NCI-H146 treated with DMSO at 0.1 percent for 48 hours (cell line): ENCODE data around the gene PTPRG.

ENCODE experiments used
- DNase-seq: peaks from one replicate; lab custom pipeline; 2025; ENCODE audit not compliant: unreplicated experiment; lab: John Stamatoyannopoulos, UW

Gene PTPRG

DNA sequence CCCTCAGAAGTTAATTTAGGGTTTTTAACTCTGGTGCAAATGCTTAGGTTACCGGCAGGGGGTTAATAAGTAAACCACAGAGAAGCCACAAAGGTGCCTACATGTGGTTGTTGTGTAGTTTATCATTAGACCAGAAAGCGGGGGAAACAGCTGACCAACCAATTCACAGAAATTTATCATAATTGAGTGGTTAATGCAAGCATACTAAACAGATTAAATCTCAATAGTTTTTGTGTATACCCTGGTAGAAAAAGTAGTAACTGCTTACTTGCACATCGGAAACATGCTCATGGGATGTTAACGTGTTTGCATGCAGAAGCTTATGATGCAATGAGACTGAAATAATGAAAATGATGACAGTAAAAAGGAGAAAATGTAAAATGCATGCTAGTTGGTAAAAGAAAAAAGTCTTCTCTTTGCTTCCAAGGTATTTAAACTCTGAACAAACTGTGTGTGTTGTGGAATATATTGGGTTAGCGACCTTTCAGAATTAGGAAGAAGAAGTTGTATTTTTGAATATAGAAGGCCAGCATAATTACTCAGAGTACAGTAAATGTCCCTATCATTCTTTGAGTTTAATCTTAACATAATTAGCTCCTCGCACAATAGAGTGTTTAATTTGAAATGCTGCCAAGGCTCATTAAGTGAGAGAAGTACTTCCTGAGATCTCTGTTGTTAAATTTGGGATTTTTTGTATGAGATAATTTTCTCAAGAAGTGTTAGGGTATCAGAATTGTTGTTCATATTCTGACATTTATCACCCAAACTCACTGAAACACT lies 316.2 kb downstream of the PTPRG start:
- DNase-seq: peak; percentile 76

DNA sequence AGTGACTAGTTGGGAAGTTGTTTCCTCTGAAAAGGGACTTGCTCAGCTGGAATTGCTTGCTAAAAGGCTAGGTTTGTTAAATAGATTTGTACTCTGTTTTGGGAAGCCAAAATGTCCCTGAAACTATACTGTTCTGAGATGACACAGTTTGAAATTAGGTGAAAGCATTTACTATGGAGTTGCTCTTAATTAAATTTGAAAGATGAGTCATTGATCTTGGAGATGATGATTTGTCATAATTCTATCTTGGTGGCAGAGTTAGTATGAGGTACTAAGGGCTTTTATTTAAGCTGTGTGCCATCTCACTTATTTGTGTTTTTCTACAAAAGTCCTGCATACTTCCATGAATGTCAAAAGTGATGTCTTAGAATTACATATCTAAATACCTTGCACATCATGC lies 320.9 kb downstream of the PTPRG start:
- DNase-seq: no peak

DNA sequence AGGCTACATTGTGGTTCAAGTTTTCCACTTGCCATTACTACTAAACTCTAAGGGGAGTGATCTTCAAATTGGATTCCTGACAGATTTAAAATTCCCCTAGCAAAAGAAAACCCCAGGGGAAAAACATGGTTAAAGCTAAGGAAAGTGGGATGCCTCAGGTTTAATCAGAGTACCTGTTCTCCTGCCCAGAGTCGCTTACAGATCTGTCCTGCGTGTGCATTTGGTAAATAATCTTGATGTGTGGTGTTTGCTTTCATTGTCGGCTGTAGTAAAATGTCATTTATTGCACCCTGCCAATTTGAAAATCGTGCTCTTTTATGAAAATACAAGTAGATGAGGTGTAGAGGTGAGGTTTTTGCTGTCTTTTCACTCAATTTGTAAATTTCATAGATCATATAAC lies 323.4 kb downstream of the PTPRG start:
- DNase-seq: no peak

DNA sequence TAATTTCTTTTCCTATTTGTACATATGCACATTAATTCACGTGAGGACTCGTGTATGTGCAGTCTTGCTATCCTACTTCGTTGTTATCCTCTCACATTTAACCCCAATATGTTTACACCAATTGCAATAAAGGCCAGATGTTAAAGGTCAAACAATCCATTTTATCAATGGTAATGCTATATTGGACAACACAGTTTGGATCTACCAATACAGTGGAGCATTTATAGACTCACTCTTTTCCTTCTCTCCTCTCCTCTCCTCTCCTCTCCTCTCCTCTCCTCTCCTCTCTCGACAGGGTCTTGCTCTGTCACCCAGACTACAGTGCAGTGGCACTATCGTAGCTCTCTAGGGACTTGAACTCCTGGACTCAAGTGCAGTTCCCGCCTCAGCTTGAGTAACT lies 324.0 kb downstream of the PTPRG start:
- no peak for DNase-seq

DNA sequence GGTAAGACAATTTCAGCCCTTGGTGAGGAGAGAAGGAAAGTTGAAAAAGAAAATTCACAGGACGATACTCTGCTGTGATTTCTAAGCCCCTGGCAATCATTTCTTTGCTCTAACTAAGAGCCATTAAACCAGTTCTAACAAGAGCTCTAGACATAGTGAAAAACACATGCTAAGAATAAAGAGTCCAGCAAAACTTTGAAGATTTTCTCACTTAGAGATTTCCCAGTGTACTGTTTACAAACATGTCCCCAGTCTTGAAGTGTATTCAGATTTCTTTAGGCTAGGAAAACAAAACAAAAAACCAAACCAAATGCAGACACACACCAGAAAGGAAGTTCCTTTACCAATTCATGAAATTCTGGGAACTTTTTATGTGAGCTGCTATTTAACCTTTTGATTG lies 325.8 kb downstream of the PTPRG start:
- DNase-seq: no peak

DNA sequence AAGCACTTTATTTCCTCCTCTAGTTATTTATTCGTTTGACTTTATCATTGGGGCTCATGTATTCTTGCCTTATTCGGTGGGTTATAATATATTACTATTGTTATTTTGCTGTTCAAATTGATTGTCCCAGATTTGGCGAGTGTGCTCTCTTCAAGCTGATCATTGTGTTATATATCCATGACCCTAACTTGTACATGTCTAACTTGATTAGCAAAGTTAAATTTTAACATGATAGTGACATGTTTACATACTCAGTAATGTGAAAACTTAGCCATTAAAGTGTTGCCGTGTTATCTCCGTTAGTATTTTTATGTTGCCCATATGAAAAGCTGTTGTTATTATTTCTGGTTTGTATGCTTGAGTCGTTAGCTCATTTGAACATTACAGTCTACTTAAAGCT lies 327.9 kb downstream of the PTPRG start:
- no peak for DNase-seq

DNA sequence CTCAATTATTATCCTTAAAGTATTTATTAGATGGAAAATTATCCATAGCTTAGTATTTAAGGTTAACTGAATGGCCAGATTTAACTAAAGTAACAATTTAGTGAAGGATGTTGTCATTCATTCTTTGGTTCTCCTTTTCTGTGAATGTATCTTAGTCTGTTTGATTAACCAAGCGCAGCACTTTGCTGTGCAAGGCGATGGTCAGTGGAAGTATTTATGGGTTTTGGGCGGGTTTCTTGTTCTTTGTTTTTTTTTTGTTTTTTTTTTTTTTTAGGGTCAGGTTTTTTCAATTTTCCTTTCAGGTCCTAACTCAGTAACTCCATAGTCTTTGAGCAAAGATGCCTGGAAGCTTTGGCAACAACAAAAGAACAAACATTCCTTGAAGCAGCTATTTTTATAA lies 328.8 kb downstream of the PTPRG start:
- no peak for DNase-seq

DNA sequence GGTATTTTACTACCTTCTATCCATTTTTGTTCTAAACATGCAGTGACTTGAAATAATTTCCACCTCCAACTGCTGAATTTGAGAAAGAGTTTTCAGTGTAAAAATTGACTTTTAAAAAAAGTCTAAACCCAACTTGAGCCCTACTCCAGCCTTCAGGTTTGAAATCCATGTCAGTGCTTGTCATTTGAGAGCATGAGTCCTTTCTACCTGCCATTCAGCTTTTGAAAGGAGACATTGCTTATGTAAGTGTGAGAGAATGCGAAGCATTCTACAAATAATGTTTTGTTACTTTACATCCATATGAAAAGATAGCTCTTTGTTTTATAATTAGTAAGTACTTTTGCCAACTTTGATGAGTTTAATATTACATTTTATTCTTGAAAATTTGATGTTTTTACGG lies 329.2 kb downstream of the PTPRG start:
- DNase-seq: no peak

DNA sequence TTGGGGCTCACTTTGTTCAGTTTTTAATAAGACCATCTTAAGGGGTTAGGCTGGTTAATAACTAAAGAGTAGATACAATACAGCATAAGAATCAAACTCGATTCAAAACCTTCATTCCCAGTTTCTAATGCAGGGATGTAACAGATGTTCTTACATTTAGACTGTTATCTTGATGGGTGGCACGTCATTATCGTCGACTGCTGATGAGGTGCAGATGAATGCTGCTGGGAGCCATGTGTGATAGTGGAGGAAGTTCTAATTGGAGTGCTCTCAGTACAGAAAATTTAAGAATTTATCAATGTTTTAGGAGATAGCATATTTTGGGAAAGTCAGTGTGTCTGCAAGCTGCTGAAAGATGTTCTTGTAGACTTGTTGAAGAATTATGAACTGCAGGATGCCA lies 331.5 kb downstream of the PTPRG start:
- DNase-seq: no peak

DNA sequence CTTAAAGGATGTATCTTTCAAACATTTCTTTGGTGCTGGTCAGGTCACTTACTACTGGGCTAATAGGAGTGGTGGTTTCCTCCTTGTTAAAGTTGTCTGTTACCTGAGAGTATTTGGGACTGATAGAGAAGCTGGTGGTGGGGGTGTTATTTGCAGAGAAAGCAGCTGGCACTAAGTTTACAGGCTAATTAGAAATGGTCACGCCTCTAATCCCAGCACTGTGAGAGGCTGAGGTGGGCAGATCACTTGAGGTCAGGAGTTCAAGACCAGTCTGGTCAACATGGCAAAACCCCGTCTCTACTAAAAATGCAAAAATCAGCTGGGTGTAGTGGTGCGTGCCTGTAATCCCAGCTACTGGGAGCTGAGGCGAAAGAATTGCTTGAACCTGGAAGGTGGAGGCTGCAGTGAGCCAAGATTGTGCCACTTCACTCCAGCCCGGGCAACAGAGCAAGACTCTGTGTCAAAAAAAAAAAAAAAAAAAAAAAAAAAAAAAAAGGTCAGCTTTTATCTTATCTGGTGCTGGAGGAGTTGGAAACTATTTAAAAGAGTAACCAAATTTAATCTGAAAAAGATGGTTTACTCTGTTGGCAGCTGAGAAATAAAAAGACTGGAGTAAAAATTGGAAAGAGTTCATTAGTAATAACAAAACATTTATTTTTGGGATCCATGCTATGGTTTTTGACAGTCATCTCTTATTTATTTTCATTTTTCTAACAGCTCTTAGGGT lies 332.6 kb downstream of the PTPRG start:
- DNase-seq: peak; percentile 11

DNA sequence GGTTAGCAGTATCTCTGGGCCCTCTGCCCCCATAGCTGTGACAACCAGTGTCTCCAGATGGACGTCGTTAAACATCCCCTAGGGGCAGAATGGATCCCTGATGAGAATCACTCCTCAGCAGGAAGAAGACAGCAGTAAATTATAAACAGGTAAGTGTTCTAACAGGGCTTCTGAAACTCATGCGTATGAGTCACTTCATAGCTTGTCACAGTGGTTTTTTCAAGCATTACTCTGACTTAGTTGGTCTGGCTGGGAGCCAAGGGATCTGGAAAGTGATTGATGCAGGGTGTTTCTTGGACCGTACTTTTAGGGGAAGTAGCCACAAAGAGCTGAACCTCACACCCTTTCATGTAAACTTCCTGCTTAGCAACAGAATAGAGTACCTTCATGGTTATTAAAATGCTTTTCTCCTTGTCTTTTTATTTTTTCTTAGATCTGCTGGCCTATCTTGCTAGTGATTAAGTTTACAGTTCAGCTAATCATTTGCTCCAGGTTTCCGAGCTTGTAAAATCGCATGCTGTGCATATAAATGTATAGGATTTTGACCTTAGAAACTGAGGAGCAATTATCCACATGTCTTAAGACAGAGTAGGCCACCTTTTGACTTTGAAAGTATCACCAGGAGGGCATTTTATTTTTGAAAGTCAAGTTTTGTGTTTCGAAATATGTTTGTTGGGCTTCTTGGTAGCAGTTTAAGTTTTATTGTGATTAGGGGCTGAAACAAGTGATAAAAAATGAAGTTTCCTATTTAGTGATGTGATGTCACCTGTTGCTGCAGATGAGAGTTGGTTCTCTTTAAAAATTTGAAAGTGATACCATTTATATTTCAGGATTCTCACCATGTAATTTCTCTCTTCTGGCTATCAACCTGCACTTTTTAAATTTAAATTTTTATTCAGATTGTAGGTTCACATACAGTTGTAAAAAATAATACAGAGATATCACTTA lies 333.9 kb downstream of the PTPRG start:
- DNase-seq: peak; percentile 70

DNA sequence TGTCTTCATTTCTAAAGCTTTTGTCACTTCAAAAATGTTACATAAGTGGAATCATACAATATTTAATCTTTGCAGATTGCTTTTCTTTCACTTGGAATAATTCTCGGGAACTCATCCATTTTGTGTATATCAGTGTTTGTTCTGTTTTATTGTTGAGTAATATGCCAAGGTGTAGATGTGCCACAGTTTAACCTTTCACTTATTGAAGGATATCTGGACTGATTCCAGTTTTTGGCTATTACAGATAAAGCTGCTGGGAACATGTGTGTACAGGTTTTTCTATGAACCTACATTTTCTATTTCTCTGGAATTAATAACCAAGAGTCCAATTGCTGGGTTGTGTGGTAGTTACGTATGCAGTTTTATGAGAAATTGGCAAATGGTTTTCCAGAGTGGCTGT lies 334.9 kb downstream of the PTPRG start:
- no peak for DNase-seq

DNA sequence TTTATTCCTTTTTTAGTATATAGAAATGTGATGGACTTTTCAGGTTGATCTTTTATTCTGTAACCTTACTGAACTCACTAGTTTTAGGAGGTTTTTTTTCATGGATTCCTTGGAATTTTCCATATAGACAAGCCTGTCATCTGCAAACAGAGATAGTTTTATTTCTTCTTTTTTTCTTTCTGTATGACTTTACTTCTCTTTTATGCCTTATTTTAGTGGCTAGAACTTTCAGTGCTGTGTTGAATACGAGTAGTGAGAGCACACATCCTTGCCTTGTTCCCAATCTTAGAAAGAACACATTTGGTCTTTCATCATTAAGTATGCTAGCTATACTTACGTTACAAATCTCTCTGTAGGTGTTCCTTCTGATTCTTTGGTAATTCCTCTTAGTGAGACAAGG lies 336.5 kb downstream of the PTPRG start:
- no peak for DNase-seq

DNA sequence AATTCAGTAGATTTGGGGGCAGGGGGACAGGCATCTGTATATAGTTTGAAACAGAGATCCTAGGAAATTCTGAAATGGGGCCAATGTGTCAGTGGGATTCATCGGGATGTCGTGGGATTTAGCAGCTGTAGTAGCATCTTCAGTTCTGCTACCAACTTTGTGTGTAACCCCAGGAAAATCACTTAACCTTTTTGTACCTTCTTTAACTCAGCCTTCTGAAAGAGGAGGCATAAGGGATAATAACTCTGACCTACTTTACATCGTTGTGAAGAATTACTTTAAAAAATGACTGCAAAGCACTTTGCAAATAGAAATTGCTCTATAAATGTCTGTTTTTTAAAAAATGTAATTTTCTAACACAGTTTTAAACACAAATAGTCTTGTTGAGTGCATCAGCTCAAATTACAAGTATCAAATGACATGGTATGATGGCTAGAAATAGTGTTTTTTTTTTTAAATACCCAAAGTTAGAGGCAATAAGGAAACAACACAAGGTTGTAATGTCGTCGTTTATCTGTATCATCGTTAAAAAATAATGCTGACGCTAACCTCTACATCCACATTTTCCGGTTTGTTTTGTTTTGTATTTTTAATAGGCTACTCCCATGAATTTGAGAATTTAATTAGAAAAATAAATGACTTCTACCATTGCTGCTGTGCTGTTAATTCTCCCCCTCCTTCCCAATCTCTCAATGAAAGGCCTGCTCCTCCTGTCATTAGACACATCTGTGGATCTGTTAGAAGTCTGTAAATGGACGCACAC lies 338.5 kb downstream of the PTPRG start:
- no peak for DNase-seq

DNA sequence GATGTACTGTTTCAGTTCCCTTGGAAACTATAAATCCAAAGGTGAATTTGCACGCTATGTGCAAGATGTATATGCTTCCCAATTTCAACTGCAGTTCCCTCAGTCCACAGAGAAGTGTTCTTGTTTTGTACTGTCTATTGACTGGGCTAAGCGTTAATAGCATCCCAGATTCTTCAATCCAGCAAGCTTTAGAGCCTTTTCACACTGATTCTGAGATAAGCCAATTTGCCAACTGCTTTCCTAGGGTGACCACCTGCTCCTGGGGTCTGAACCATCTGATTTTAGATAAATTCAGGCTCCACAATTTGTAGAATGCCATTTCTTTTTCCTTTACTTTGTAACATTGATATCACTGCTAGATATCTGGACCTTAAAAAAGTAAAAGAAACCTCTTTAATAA lies 340.1 kb downstream of the PTPRG start:
- peak; percentile 91 for DNase-seq

DNA sequence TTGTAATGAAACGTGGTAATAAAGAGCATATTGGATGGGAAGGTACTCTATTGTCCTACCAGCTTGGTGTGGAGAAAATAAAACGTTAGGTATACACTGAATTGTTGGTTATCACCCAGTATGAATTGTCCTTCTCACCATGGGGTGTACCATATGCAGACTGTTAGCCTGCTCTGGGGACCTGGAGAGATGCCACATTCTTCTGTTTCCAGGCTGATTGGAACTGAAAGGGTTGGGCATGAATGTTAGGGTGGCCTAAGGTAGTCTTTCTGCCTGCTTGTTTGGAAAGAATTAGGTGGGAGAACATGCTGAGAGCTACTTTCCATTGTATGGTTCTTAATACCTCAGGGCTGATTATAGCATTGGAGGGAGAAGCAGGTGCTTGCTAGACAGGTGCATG lies 340.6 kb downstream of the PTPRG start:
- peak; percentile 94 for DNase-seq

DNA sequence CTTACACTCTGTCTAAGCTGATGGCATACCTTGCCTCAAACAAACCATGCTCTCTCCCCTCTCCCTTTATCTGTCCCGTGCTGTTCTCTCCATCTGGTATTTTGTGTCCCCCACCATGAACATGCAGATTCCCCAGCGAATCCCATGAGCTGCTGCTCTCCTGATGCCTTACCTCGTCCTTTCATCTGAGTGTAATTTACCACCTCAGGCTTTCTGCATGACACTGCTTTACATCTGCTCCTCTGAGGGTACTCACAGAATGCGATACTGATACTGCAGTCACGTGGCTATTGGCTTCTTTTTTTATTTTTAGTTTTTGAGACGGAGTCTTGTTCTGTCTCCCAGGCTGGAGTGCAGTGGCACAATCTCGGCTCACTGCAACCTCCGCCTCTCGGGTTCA lies 341.7 kb downstream of the PTPRG start:
- DNase-seq: no peak

DNA sequence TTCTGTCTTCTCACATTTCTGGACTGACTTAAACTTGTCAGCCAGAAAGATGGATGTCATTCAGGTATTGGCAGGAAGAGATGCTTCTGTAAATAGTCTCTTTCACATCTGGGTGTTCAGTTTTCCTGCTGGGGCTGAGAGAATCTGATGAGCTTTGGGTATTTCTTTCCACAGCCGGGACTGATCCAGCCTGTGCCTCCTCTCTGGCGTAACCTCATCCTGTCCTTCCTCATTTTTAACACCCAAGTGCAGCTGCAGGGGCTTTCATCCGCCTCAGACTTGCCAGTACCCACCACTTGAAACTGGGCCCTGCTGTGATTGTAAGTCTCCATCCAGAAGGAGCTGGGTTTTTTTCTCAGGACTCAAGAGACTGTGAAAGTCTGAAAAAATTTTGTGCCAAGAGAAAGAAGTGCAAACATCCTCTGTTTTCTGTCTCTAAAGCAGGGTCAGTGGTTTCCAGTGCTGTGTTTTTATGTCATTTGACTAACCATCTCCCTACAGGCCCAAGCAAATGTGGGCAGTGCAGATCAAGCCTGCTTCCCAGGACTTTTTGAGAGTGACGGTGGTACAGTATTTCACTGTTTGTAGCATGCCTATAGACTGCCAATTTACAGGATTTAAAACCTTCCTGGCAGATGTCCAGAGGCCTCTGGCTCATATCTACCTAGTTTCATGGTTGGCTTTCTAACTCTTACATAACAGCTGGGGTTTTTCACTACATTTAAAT lies 342.7 kb downstream of the PTPRG start:
- peak; percentile 32 for DNase-seq

DNA sequence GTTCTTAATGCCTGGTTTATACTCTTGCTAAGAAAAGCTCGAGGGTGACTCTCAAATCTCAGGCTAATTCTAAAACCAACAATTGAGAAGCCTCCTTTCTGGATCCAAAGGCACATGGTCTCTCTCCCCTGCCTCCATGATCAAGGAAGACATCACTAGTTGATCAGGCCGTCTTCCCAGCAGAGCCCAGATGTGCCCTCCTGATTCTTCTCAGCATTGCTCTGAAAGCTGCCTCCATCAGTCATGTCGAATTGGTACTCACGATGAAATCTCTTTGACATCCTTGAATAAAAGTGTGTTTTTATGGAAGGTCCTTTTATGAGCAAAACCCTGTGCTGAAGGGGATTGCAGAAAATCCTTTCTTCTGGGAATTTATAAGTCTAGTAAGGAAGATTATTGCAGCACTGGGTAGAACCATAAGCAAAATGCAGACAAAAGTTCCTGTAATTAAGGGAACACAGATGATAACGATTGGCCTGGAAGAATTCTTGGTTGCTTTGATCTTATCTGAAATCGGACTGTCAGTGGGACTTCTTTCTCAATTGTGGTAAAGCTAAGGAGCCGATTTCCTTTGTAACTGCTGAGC lies 345.9 kb downstream of the PTPRG start:
- no peak for DNase-seq

DNA sequence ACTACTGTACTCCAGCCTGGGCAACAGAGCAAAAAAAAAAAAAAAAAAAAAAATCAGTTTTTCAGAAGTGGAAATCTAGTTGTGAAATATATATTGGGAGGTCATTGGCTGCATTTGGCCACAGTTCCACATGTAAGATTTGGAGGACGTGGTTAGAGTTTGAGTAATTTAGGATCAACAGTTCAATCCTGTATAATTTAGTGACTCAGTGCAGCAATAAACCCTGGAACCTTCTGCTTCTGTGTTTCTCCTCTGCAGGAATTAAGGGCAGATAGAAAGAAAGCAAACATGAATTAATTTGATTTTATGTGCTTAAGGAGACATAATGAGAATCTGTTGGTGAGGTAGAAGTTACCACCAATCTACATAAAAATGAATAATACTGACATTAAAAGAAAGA lies 347.0 kb downstream of the PTPRG start:
- no peak for DNase-seq
